ENCODE data around the gene WWOX. TPM values are rescaled to one million over a fixed set of nuclear protein-coding genes. Genes with fewer than 3 reads are reported as not detected.

The WWOX gene
- total and polyA plus RNA-seq, 3 experiments from 2014 or later: 17.2 to 18.6 (median 18.2) TPM

- no peak overlapping the region for H3K27ac ChIP-seq (ENCODE audit: low read depth, low read length)
- H3K4me1 Mint-ChIP-seq: no peaks in the 10 kb centered on the region
- DNase-seq: no peak
- no peak overlapping the region for H3K27ac Mint-ChIP-seq
- H3K9me3 Mint-ChIP-seq: no peaks in the 10 kb centered on the region
- CTCF ChIA-PET: no interaction called here
- peaks cover 0 to 12% (median 0%) of the 10 kb centered on the region in 3 donors for H3K36me3 Mint-ChIP-seq
- H3K4me3 ChIP-seq (ENCODE audit: low read length): no peak overlapping the region
- H3K27me3 ChIP-seq (ENCODE audit: insufficient read depth, low read length, poor library complexity, severe bottlenecking): no peaks in the 10 kb centered on the region
- H3K4me3 Mint-ChIP-seq: no peak overlapping the region
- peaks cover 0 to 2% of the 10 kb centered on the region in 2 donors for H3K27me3 Mint-ChIP-seq
- POLR2A ChIA-PET: no interaction called here
- no peaks in the 10 kb centered on the region for H3K4me1 ChIP-seq (ENCODE audit: insufficient read depth, low read length)
- no peaks in the 10 kb centered on the region for H3K36me3 ChIP-seq (ENCODE audit: insufficient read depth, low read length)
- no peaks in the 10 kb centered on the region for H3K9me3 ChIP-seq (ENCODE audit: low read length)
These were observed 344.3 kb downstream of the WWOX start for GRCh38 chr16:78443542-78444364.

- no peak for DNase-seq
- Mint-ChIP-seq H3K4me3 (no peak overlapping the region), H3K4me1 (peaks cover 0 to 6% (median 0%) of the 10 kb centered on the region in 3 donors), H3K27me3 (peaks cover 0 to 2% of the 10 kb centered on the region in 2 donors), H3K27ac (no peak overlapping the region), H3K36me3 (peaks cover 0 to 8% (median 0%) of the 10 kb centered on the region in 3 donors), H3K9me3 (no peaks in the 10 kb centered on the region)
- POLR2A ChIA-PET: no interaction called here
- CTCF ChIA-PET: interaction anchor here (1.0 kb wide), 1 partner anchor 10 kb away, joined by 3 read pairs; no protein-coding TSS in a partner anchor
- no peaks in the 10 kb centered on the region for H3K36me3 ChIP-seq (ENCODE audit: insufficient read depth, low read length)
- H3K27me3 ChIP-seq (ENCODE audit: insufficient read depth, low read length, poor library complexity, severe bottlenecking): no peaks in the 10 kb centered on the region
- no peak overlapping the region for H3K4me3 ChIP-seq (ENCODE audit: low read length)
- H3K9me3 ChIP-seq (ENCODE audit: low read length): no peaks in the 10 kb centered on the region
- H3K4me1 ChIP-seq (ENCODE audit: insufficient read depth, low read length): no peaks in the 10 kb centered on the region
- H3K27ac ChIP-seq (ENCODE audit: low read depth, low read length): no peak overlapping the region
These were observed 346.4 kb downstream of the WWOX start for GRCh38 chr16:78445818-78446217.

- POLR2A ChIA-PET: no interaction called here
- H3K9me3 ChIP-seq (ENCODE audit: low read length): no peaks in the 10 kb centered on the region
- H3K4me1 ChIP-seq (ENCODE audit: insufficient read depth, low read length): no peaks in the 10 kb centered on the region
- H3K27ac Mint-ChIP-seq: no peak overlapping the region
- no peak for DNase-seq
- CTCF ChIA-PET: no interaction called here
- peaks cover 0 to 4% (median 0%) of the 10 kb centered on the region in 3 donors for H3K36me3 Mint-ChIP-seq
- H3K9me3 Mint-ChIP-seq: no peaks in the 10 kb centered on the region
- H3K27ac ChIP-seq (ENCODE audit: low read depth, low read length): no peak overlapping the region
- no peaks in the 10 kb centered on the region for H3K36me3 ChIP-seq (ENCODE audit: insufficient read depth, low read length)
- no peak overlapping the region for H3K4me3 Mint-ChIP-seq
- H3K27me3 Mint-ChIP-seq: peaks cover 0 to 2% of the 10 kb centered on the region in 2 donors
- no peak overlapping the region for H3K4me3 ChIP-seq (ENCODE audit: low read length)
- H3K27me3 ChIP-seq (ENCODE audit: insufficient read depth, low read length, poor library complexity, severe bottlenecking): no peaks in the 10 kb centered on the region
- H3K4me1 Mint-ChIP-seq: peaks cover 0 to 6% (median 0%) of the 10 kb centered on the region in 3 donors
These were observed 347.0 kb downstream of the WWOX start for GRCh38 chr16:78446486-78446885.

GRCh38 chr16:78446992-78447563 lies 347.6 kb downstream of the WWOX start:
- ChIA-PET CTCF (no interaction called here), POLR2A (no interaction called here)
- H3K4me1 ChIP-seq (ENCODE audit: insufficient read depth, low read length): no peaks in the 10 kb centered on the region
- Mint-ChIP-seq H3K27me3 (peaks cover 0 to 2% of the 10 kb centered on the region in 2 donors), H3K27ac (no peak overlapping the region), H3K9me3 (no peaks in the 10 kb centered on the region), H3K36me3 (peaks cover 0 to 4% (median 0%) of the 10 kb centered on the region in 3 donors), H3K4me1 (peaks cover 0 to 6% (median 0%) of the 10 kb centered on the region in 3 donors), H3K4me3 (no peak overlapping the region)
- no peaks in the 10 kb centered on the region for H3K9me3 ChIP-seq (ENCODE audit: low read length)
- no peaks in the 10 kb centered on the region for H3K27me3 ChIP-seq (ENCODE audit: insufficient read depth, low read length, poor library complexity, severe bottlenecking)
- H3K4me3 ChIP-seq (ENCODE audit: low read length): no peak overlapping the region
- no peak overlapping the region for H3K27ac ChIP-seq (ENCODE audit: low read depth, low read length)
- no peak for DNase-seq
- H3K36me3 ChIP-seq (ENCODE audit: insufficient read depth, low read length): no peaks in the 10 kb centered on the region

- ChIA-PET POLR2A (no interaction called here), CTCF (no interaction called here)
- Histone ChIP-seq H3K4me3 (ENCODE audit: low read length) (no peak overlapping the region), H3K9me3 (ENCODE audit: low read length) (no peaks in the 10 kb centered on the region), H3K27me3 (ENCODE audit: insufficient read depth, low read length, poor library complexity, severe bottlenecking) (no peaks in the 10 kb centered on the region), H3K36me3 (ENCODE audit: insufficient read depth, low read length) (no peaks in the 10 kb centered on the region), H3K4me1 (ENCODE audit: insufficient read depth, low read length) (no peaks in the 10 kb centered on the region), H3K27ac (ENCODE audit: low read depth, low read length) (no peak overlapping the region)
- Mint-ChIP-seq H3K27me3 (peaks cover 0 to 2% of the 10 kb centered on the region in 2 donors), H3K4me1 (peaks cover 0 to 6% (median 0%) of the 10 kb centered on the region in 3 donors), H3K27ac (no peak overlapping the region), H3K4me3 (no peak overlapping the region), H3K9me3 (no peaks in the 10 kb centered on the region), H3K36me3 (no peaks in the 10 kb centered on the region)
- DNase-seq: no peak
These were observed 349.3 kb downstream of the WWOX start for GRCh38 chr16:78448658-78449271.

DNA sequence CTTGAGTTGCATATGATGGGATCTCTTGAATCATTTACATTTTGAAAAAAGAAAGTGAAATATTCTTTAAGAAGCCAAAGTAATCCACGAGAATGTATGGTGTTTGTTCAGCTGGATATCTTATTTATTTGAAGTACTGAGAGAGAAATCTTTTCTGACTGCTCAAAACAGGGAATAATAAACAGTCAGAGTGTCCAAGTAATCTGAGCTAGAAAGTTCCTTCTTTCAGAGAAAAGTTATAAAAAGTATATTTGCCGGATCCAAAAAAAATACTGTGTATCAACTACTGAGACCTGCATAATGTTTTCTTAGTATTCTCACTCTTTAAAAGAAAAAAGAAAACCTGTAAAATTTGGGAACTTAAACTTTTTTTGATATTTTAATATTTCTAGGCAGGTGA lies 350.8 kb downstream of the WWOX start:
- no peak overlapping the region for H3K27ac ChIP-seq (ENCODE audit: low read depth, low read length)
- Mint-ChIP-seq H3K27me3 (peaks cover 0 to 3% of the 10 kb centered on the region in 2 donors), H3K9me3 (no peaks in the 10 kb centered on the region), H3K4me1 (peaks cover 0 to 6% (median 0%) of the 10 kb centered on the region in 3 donors), H3K27ac (no peak overlapping the region), H3K36me3 (no peaks in the 10 kb centered on the region), H3K4me3 (no peak overlapping the region)
- H3K9me3 ChIP-seq (ENCODE audit: low read length): no peaks in the 10 kb centered on the region
- POLR2A ChIA-PET: interaction anchor here (0.7 kb wide), 1 partner anchor 292 kb away, joined by 3 read pairs; no protein-coding TSS in a partner anchor
- CTCF ChIA-PET: no interaction called here
- H3K27me3 ChIP-seq (ENCODE audit: insufficient read depth, low read length, poor library complexity, severe bottlenecking): no peaks in the 10 kb centered on the region
- H3K36me3 ChIP-seq (ENCODE audit: insufficient read depth, low read length): no peaks in the 10 kb centered on the region
- no peak for DNase-seq
- no peaks in the 10 kb centered on the region for H3K4me1 ChIP-seq (ENCODE audit: insufficient read depth, low read length)
- H3K4me3 ChIP-seq (ENCODE audit: low read length): no peak overlapping the region

DNA sequence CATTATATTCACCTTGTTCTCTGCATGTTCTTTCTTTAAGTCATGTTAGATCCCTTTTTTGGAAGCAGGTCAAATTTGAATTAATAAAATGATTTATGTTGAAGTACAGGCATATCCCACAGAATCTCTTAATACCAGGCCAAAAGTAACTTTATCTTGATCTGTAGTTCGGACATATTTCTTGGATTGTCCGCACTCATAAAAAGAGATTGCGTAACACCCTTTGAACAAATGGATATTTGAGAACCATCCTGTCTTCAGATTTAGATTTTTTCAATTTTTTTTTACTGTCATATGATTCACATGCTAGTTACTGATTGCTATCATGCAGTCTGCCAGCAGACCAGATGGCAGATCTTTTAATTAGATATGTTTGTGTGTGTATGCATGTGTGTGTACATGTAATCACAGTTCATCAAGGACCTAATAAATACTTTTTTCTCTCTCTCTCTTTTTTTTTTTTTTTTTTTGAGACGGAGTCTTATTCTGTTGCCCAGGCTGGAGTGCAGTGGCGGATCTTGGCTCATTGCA lies 352.6 kb downstream of the WWOX start:
- ChIA-PET CTCF (no interaction called here), POLR2A (no interaction called here)
- H3K27ac Mint-ChIP-seq: no peak overlapping the region
- Histone ChIP-seq H3K4me3 (ENCODE audit: low read length) (no peak overlapping the region), H3K4me1 (ENCODE audit: insufficient read depth, low read length) (no peaks in the 10 kb centered on the region), H3K36me3 (ENCODE audit: insufficient read depth, low read length) (no peaks in the 10 kb centered on the region), H3K9me3 (ENCODE audit: low read length) (no peaks in the 10 kb centered on the region), H3K27me3 (ENCODE audit: insufficient read depth, low read length, poor library complexity, severe bottlenecking) (no peaks in the 10 kb centered on the region), H3K27ac (ENCODE audit: low read depth, low read length) (no peak overlapping the region)
- H3K27me3 Mint-ChIP-seq: peaks cover 0 to 3% of the 10 kb centered on the region in 2 donors
- no peaks in the 10 kb centered on the region for H3K36me3 Mint-ChIP-seq
- H3K4me3 Mint-ChIP-seq: no peak overlapping the region
- no peaks in the 10 kb centered on the region for H3K9me3 Mint-ChIP-seq
- peaks cover 0 to 6% (median 0%) of the 10 kb centered on the region in 3 donors for H3K4me1 Mint-ChIP-seq
- DNase-seq: no peak

DNA sequence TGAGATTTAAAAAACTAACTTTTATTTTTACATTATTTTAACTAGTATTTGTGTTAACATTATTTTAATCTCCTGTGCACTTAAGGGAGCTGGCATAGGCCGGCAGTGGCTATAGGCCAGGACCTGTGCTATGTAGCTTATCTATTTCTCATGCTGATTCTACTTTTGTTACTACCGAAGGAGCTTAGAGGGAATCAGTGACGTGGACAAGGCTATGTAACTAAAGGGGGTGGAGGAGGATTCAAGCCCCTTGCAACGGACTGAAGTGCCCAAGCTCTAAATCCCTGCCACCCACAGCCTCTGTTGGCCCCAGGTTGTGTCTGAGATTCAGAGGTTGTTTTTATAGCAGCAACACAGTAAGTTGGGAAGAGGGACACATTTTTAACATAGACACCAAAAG lies 356.4 kb downstream of the WWOX start:
- CTCF ChIA-PET: no interaction called here
- no peaks in the 10 kb centered on the region for H3K9me3 ChIP-seq (ENCODE audit: low read length)

More for the DNA sequence above, 356.4 kb downstream of the WWOX start:
- Mint-ChIP-seq H3K27ac (no peak overlapping the region), H3K4me1 (no peaks in the 10 kb centered on the region), H3K9me3 (no peaks in the 10 kb centered on the region), H3K4me3 (no peak overlapping the region), H3K36me3 (no peaks in the 10 kb centered on the region), H3K27me3 (peaks cover 0 to 1% of the 10 kb centered on the region in 2 donors)
- Histone ChIP-seq H3K4me1 (ENCODE audit: insufficient read depth, low read length) (no peaks in the 10 kb centered on the region), H3K36me3 (ENCODE audit: insufficient read depth, low read length) (no peaks in the 10 kb centered on the region), H3K27me3 (ENCODE audit: insufficient read depth, low read length, poor library complexity, severe bottlenecking) (no peaks in the 10 kb centered on the region), H3K27ac (ENCODE audit: low read depth, low read length) (no peak overlapping the region), H3K4me3 (ENCODE audit: low read length) (no peak overlapping the region)
- no peak for DNase-seq
- POLR2A ChIA-PET: no interaction called here
